ENCODE measurements around the gene CTSZ. TPM values are rescaled to one million over a fixed set of nuclear protein-coding genes. Genes with fewer than 3 reads are reported as not detected.

CTSZ gene
- polyA plus RNA-seq, 2 of the 4 experiments (the other 2 are of a cell fraction): 115 to 156 TPM

DNA sequence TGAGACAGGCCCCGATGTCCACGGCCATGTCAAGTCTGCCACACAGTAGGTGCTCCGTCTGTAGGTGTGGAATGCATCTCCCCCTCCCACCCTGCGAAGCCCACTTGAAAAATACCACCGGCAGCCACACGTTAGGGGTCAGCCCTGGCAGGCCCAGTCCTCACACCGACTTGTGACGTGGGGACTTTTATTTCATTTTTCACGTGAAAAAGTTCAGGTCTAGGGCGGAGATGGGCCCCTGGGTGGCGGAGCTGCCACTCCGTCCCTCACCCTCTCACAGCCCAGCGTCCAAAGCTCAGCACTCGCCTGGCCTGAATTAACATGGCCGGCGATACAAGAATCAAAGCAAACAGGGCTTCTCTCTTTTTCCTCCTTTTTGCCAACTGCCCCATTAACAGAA is 8.4 kb upstream of the CTSZ start:
- 87% methylated on average over 14 of the region's 16 CpGs for WGBS (ENCODE audit: missing lambda C conversion rate)
- POLR2A ChIA-PET: no interaction called here
- TF ChIP-seq HES2 (IDR thresholded peaks at IDR 0.05): no peak
- no peak for TF ChIP-seq CBX2 (IDR thresholded peaks at IDR 0.05; ENCODE audit: borderline replicate concordance, low read depth)
- TF ChIP-seq RCOR1 (IDR thresholded peaks at IDR 0.05; ENCODE audit: low read depth, low read length): no peak
- TF ChIP-seq PBX3 (IDR thresholded peaks at IDR 0.05): no peak
- Histone ChIP-seq H3K4me3 (no peak overlapping the region), H3K4me2 (no peak overlapping the region), H3K9me3 (no peaks in the 10 kb centered on the region), H3K27ac (no peak overlapping the region), H3K4me1 (no peaks in the 10 kb centered on the region)
- CTCF ChIA-PET: interaction anchor here (0.9 to 1.4 kb wide), 2 partner anchors 9 to 72 kb away, joined by 3 read pairs; no protein-coding TSS in a partner anchor
- FAIRE-seq: no peak
- ATAC-seq: no peak
- DNase-seq (ENCODE audit: low read depth in 1 of 2, low spot score in 1 of 2): no peak

- no peak overlapping the region for H3K4me3 ChIP-seq
- CTCF ChIA-PET: interaction anchor here (0.9 to 1.4 kb wide), 2 partner anchors 9 to 73 kb away, joined by 3 read pairs; no protein-coding TSS in a partner anchor
- WGBS (ENCODE audit: missing lambda C conversion rate): 88% methylated on average over 15 of the region's 17 CpGs
- TF ChIP-seq FOSL2 (IDR thresholded peaks at IDR 0.05): no peak
- TF ChIP-seq FOSL2 (CRISPR knock-in tag; IDR thresholded peaks at IDR 0.05): no peak
- no peak for TF ChIP-seq EP300 (IDR thresholded peaks at IDR 0.05)
- TF ChIP-seq KDM5A (IDR thresholded peaks at IDR 0.05): no peak
- TF ChIP-seq POLR2A (IDR thresholded peaks at IDR 0.05; ENCODE audit: low read length): no peak
- no peak for TF ChIP-seq FOXS1 (CRISPR knock-in tag; IDR thresholded peaks at IDR 0.05)
- TF ChIP-seq ZC3H11A (IDR thresholded peaks at IDR 0.05): no peak
- TF ChIP-seq HEYL (CRISPR knock-in tag; IDR thresholded peaks at IDR 0.05): no peak
- no peak for TF ChIP-seq MYC (IDR thresholded peaks at IDR 0.05; ENCODE audit: borderline replicate concordance, low read length)
- TF ChIP-seq NPAS2 (CRISPR knock-in tag; IDR thresholded peaks at IDR 0.05; ENCODE audit: borderline replicate concordance): no peak
- no peak for TF ChIP-seq NFE2L2 (conservative IDR thresholded peaks at IDR 0.05; ENCODE audit: low read length)
- TF ChIP-seq HOXB5 (CRISPR knock-in tag; IDR thresholded peaks at IDR 0.05): no peak
- TF ChIP-seq ZSCAN20 (CRISPR knock-in tag; IDR thresholded peaks at IDR 0.05): no peak
- no peak for TF ChIP-seq RCOR1 (IDR thresholded peaks at IDR 0.05; ENCODE audit: low read depth, low read length)
- TF ChIP-seq SMC3 (IDR thresholded peaks at IDR 0.05): no peak
- no peak for TF ChIP-seq SREBF2 (IDR thresholded peaks at IDR 0.05)
- TF ChIP-seq, protein P1, sequence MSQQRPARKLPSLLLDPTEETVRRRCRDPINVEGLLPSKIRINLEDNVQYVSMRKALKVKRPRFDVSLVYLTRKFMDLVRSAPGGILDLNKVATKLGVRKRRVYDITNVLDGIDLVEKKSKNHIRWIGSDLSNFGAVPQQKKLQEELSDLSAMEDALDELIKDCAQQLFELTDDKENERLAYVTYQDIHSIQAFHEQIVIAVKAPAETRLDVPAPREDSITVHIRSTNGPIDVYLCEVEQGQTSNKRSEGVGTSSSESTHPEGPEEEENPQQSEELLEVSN (IDR thresholded peaks at IDR 0.05; ENCODE audit: borderline replicate concordance, low read depth): no peak
- no peak for TF ChIP-seq GATA3 (IDR thresholded peaks at IDR 0.05; ENCODE audit: borderline replicate concordance)
- no peaks in the 10 kb centered on the region for H3K4me1 ChIP-seq
- ATAC-seq (no peak), DNase-seq (ENCODE audit: low read depth in 1 of 2, low spot score in 1 of 2) (no peak), FAIRE-seq (no peak)
- no peak overlapping the region for H3K27ac ChIP-seq
- POLR2A ChIA-PET: no interaction called here
- H3K4me2 ChIP-seq: no peak overlapping the region
- no peaks in the 10 kb centered on the region for H3K9me3 ChIP-seq
Measured at GRCh38 chr20:59014680-59015389, 7.8 kb upstream of the CTSZ start.

DNA sequence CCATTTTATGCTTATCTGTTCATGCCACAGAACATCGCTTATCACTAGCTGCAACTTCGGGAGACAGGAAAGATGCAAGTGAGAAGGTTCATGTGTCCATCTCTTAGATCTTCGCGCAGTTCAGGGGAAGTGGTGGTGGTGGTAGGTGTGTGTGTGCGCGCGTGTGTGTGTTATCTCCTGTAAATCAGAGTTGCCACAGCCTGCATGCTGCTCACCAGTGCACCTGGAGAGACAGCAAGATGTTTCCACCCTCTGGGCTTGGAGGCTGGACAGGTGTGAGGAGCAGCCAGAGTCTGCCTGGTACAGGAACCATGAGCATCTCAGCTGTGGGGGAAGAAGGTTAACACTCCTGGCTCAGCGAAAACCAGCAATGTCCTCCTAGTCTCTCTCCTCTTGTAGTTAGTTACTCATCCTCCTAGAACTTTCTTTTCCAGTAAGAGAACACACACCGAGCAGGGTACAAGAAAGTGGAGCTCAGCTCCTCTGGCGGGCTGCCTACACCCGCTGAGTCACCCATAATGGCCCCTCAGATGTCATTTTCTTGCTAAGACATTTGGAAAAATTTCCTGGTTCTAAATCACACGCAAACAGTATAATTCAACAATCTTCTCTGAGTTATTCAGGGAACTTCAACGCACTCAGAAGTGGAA is 7.0 kb upstream of the CTSZ start:
- no peak for ATAC-seq
- POLR2A ChIA-PET: no interaction called here
- FAIRE-seq: no peak
- H3K4me1 ChIP-seq: no peaks in the 10 kb centered on the region
- H3K9me3 ChIP-seq: no peaks in the 10 kb centered on the region
- no peak overlapping the region for H3K4me2 ChIP-seq
- H3K27ac ChIP-seq: no peak overlapping the region
- 78% methylated on average over 13 of the region's 13 CpGs for WGBS (ENCODE audit: missing lambda C conversion rate)
- DNase-seq (ENCODE audit: low read depth in 1 of 2, low spot score in 1 of 2): no peak
- no peak overlapping the region for H3K4me3 ChIP-seq
- CTCF ChIA-PET: interaction anchor here (0.7 kb wide), 1 partner anchor 8 kb away, joined by 3 read pairs; no protein-coding TSS in a partner anchor
- TF ChIP-seq FOSB (CRISPR knock-in tag; IDR thresholded peaks at IDR 0.05): no peak
